Measurements from ENCODE around the gene FAM78B.

FAM78B gene

GRCh38 chr1:166166329-166166697 lies 488 bp downstream of the FAM78B start:
- peak overlapping the region; percentile 70 for H3K4me3 ChIP-seq (ENCODE audit: low read depth, low read length)
- TF ChIP-seq, protein P1, sequence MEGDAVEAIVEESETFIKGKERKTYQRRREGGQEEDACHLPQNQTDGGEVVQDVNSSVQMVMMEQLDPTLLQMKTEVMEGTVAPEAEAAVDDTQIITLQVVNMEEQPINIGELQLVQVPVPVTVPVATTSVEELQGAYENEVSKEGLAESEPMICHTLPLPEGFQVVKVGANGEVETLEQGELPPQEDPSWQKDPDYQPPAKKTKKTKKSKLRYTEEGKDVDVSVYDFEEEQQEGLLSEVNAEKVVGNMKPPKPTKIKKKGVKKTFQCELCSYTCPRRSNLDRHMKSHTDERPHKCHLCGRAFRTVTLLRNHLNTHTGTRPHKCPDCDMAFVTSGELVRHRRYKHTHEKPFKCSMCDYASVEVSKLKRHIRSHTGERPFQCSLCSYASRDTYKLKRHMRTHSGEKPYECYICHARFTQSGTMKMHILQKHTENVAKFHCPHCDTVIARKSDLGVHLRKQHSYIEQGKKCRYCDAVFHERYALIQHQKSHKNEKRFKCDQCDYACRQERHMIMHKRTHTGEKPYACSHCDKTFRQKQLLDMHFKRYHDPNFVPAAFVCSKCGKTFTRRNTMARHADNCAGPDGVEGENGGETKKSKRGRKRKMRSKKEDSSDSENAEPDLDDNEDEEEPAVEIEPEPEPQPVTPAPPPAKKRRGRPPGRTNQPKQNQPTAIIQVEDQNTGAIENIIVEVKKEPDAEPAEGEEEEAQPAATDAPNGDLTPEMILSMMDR (IDR thresholded peaks at IDR 0.05; ENCODE audit: low read depth, low read length, missing control alignments): no peak
- no peak for DNase-seq (ENCODE audit: low read depth)

GRCh38 chr1:166165661-166166328 lies 1.0 kb downstream of the FAM78B start:
- H3K4me3 ChIP-seq (ENCODE audit: low read depth, low read length): peak overlapping the region; percentile 70
- TF ChIP-seq, protein P1 (IDR thresholded peaks at IDR 0.05; ENCODE audit: low read depth, low read length, missing control alignments): no peak
- DNase-seq (ENCODE audit: low read depth): no peak

DNA sequence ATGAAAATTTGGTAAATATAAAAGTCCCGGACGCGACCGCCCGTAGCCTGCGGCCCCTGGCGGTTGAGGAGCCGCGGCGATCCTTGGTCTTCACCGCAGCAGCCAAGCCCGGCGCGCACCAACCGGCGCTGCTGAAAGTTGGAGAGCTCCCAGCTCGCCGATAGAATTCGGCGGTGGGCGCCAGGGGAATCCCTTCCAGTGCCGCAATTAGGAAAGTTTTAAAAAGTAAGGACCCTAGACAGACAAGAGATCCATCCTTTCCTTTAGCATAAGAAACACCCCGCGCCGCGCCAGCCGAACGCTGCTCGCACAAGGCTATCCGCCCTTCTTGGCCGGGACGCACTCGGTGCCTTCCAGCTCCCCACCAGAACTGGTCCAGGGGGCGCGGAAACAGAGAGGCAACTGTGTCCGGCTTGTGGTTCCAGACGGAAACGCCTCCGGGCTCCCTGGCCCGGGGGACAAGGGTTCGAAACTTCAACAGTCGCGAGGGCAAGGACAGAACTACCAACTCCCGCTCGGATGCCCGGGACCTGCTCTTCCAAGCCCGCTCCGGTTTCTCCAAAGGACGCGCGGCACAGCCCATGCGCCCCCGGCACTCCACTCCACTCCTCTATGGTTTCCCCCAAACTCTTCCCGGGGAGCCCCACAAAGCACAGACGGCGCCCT lies 1.7 kb downstream of the FAM78B start:
- TF ChIP-seq, protein P1 (IDR thresholded peaks at IDR 0.05; ENCODE audit: low read depth, low read length, missing control alignments): peak; percentile 23
- DNase-seq (ENCODE audit: low read depth): no peak
- H3K4me3 ChIP-seq (ENCODE audit: low read depth, low read length): peak overlapping the region; percentile 70

DNA sequence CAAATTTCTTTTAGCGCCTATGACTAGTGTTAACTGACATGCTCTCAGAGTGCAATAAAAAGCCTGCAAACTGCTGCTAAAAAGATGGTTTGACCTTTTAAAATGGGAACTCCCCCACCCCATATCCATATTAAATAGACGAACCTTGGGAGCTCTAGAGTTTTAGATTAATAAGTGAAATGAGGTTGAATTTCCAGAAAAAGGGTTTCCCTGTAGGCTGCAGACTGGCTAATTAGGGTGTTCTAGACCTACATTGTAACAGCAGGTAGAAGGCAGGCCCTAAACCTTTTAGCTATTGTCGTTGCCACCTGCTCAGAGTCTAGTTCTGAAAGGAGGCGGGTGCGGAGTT lies 2.2 kb downstream of the FAM78B start:
- TF ChIP-seq, protein P1 (IDR thresholded peaks at IDR 0.05; ENCODE audit: low read depth, low read length, missing control alignments): no peak
- H3K4me3 ChIP-seq (ENCODE audit: low read depth, low read length): peak overlapping the region; percentile 70; the same call in 1 of the 2 replicates

DNA sequence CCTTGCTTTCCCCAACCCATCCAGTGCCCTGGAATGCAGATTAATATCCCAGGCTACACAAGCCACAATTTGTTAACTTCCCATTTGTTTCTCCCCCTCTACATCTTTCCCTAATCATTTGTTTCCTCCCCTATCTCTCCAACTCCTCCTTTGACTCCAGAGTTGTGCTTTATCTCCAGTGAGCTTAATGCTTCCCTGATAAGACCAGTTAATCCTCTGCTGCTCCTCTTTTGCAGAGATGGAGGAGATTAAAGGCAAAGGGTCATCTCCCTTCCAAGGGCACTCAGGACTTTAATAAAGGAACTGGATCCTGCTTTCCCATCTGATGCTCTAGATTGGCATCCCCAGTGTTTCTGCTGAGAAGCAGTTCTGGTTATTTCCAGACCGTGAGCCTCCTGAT lies 7.1 kb downstream of the FAM78B start:
- TF ChIP-seq, protein P1 (IDR thresholded peaks at IDR 0.05; ENCODE audit: low read depth, low read length, missing control alignments): no peak
- no peak overlapping the region for H3K4me3 ChIP-seq (ENCODE audit: low read depth, low read length)
- no peak for DNase-seq (ENCODE audit: low read depth)

More for the DNA sequence above, 2.2 kb downstream of the FAM78B start:
- DNase-seq (ENCODE audit: low read depth): no peak

GRCh38 chr1:166156674-166157073 lies 10.1 kb downstream of the FAM78B start:
- DNase-seq (ENCODE audit: low read depth): no peak
- no peak overlapping the region for H3K4me3 ChIP-seq (ENCODE audit: low read depth, low read length)
- TF ChIP-seq, protein P1 (IDR thresholded peaks at IDR 0.05; ENCODE audit: low read depth, low read length, missing control alignments): no peak

GRCh38 chr1:166155108-166155507 lies 11.7 kb downstream of the FAM78B start:
- H3K4me3 ChIP-seq (ENCODE audit: low read depth, low read length): no peak overlapping the region
- TF ChIP-seq, protein P1 (IDR thresholded peaks at IDR 0.05; ENCODE audit: low read depth, low read length, missing control alignments): no peak
- no peak for DNase-seq (ENCODE audit: low read depth)

Measured in GM12864 (cell line).